HTERT RPE-1 (cell line): ENCODE data around the gene GLIPR1.
"Not testable (repeated sequence)": the region's sequence is repeated elsewhere in the genome, so short reads cannot be mapped to it uniquely, and the experiment has no call there.

Source experiments
- in situ Hi-C: fragments of 300-500 bp; cut with MboI; formaldehyde crosslinking; loops from 4 replicates; pipeline ENCODE4 v1.14.3; 2020; ENCODE audit warnings: low sequenced_read_pairs

The GLIPR1 gene

GRCh38 chr12:75509621-75510020, 29.1 kb downstream of the GLIPR1 start:
- in situ Hi-C loops: no loop called here

GRCh38 chr12:75511116-75512048, 30.8 kb downstream of the GLIPR1 start, which contains the start of gene KRR1:
Gene KRR1, minus strand, starts transcription at chr12:75511609. Its CDS starts 12 bp downstream, at chr12:75511597.
- in situ Hi-C loops: no loop called here

GRCh38 chr12:75521224-75521623, 40.7 kb downstream of the GLIPR1 start:
- in situ Hi-C loops: not testable (repeated sequence)

GRCh38 chr12:75522124-75522523, 41.6 kb downstream of the GLIPR1 start:
- in situ Hi-C loops: not testable (repeated sequence)

GRCh38 chr12:75525263-75525662, 44.7 kb downstream of the GLIPR1 start:
- in situ Hi-C loops: no loop called here

GRCh38 chr12:75526655-75527511, 46.3 kb downstream of the GLIPR1 start:
- in situ Hi-C loops: no loop called here

GRCh38 chr12:75528272-75528671, 47.7 kb downstream of the GLIPR1 start:
- in situ Hi-C loops: no loop called here

GRCh38 chr12:75528692-75529091, 48.1 kb downstream of the GLIPR1 start:
- in situ Hi-C loops: no loop called here

- in situ Hi-C loops: no loop called here
These were observed 48.8 kb downstream of the GLIPR1 start for GRCh38 chr12:75529316-75529715.

- in situ Hi-C loops: no loop called here
These were observed 49.3 kb downstream of the GLIPR1 start for GRCh38 chr12:75529826-75530225.

GRCh38 chr12:75533239-75533638, 52.7 kb downstream of the GLIPR1 start:
- in situ Hi-C loops: no loop called here

GRCh38 chr12:75539889-75540288, 59.3 kb downstream of the GLIPR1 start:
- in situ Hi-C loops: no loop called here

GRCh38 chr12:75542942-75543341, 62.4 kb downstream of the GLIPR1 start:
- in situ Hi-C loops: no loop called here

- in situ Hi-C loops: no loop called here
These were observed 63.0 kb downstream of the GLIPR1 start for GRCh38 chr12:75543529-75543928.

- in situ Hi-C loops: no loop called here
These were observed 65.1 kb downstream of the GLIPR1 start for GRCh38 chr12:75545636-75546035.

GRCh38 chr12:75548879-75549278, 68.3 kb downstream of the GLIPR1 start:
- in situ Hi-C loops: no loop called here

- in situ Hi-C loops: no loop called here
These were observed 69.4 kb downstream of the GLIPR1 start for GRCh38 chr12:75549989-75550388.

- in situ Hi-C loops: no loop called here
These were observed 70.1 kb downstream of the GLIPR1 start for GRCh38 chr12:75550401-75551240.

GRCh38 chr12:75551477-75551876, 70.9 kb downstream of the GLIPR1 start:
- in situ Hi-C loops: no loop called here

GRCh38 chr12:75553398-75553797, 72.8 kb downstream of the GLIPR1 start:
- in situ Hi-C loops: no loop called here
